SU-DHL-6 (cell line): ENCODE results near the gene THSD4.

ENCODE experiments used
- EZH2phosphoT487 ChIP-seq: fragments of 200-600 bp; sonication (generic), shearing (Covaris generic); conservative IDR thresholded peaks from 2 replicates; pipeline ENCODE4 v1.6.1; 2018; ENCODE audit warnings: mild to moderate bottlenecking, antibody characterized with exemption, low read length, moderate library complexity, mixed read lengths
- TF ChIP-seq, protein P1 (sequence below): fragments of 200-600 bp; sonication (generic); IDR thresholded peaks from one replicate; pipeline ENCODE4 v1.5.1; 2017; ENCODE audit warnings: antibody characterized with exemption, mild to moderate bottlenecking, low read length, moderate library complexity; ENCODE audit not compliant: insufficient read depth, poor library complexity, severe bottlenecking

DNA sequence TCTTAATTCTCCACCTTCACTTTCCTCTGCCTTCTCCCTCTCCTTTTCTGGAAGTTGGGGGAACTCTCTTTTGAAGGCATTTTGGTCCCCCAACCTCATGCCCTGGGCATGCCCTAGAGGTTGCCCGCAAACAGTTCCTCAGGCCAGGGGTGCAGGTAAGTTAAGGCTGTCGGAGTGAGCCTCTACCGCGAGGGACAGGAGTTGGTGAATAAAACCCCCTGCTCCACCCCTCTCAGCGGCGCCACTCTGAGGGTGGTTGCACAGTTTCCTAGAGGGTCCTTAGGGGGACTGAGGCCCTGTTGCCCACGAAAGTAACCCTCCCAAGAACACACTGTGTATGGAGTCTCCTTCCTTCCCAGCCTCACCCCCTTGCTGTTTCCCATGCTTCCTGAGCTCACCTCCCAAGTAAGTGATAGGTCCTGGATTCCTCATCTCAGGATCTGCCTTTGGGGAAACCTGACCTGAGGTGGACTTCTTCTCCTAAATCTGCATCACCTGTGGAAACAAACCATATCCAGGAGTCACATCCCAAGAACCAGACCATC, 23.1 kb upstream of the THSD4 start:
- TF ChIP-seq, protein P1, sequence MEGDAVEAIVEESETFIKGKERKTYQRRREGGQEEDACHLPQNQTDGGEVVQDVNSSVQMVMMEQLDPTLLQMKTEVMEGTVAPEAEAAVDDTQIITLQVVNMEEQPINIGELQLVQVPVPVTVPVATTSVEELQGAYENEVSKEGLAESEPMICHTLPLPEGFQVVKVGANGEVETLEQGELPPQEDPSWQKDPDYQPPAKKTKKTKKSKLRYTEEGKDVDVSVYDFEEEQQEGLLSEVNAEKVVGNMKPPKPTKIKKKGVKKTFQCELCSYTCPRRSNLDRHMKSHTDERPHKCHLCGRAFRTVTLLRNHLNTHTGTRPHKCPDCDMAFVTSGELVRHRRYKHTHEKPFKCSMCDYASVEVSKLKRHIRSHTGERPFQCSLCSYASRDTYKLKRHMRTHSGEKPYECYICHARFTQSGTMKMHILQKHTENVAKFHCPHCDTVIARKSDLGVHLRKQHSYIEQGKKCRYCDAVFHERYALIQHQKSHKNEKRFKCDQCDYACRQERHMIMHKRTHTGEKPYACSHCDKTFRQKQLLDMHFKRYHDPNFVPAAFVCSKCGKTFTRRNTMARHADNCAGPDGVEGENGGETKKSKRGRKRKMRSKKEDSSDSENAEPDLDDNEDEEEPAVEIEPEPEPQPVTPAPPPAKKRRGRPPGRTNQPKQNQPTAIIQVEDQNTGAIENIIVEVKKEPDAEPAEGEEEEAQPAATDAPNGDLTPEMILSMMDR, result no peak
- TF ChIP-seq EZH2phosphoT487, result no peak
